ENCODE results near the gene GNGT2. TPM values are rescaled to one million over a fixed set of nuclear protein-coding genes. Genes with fewer than 3 reads are reported as not detected.

Gene GNGT2
- total RNA-seq, 4 donors from 2014 or later, result 1.2 TPM; not detected in 2

DNA sequence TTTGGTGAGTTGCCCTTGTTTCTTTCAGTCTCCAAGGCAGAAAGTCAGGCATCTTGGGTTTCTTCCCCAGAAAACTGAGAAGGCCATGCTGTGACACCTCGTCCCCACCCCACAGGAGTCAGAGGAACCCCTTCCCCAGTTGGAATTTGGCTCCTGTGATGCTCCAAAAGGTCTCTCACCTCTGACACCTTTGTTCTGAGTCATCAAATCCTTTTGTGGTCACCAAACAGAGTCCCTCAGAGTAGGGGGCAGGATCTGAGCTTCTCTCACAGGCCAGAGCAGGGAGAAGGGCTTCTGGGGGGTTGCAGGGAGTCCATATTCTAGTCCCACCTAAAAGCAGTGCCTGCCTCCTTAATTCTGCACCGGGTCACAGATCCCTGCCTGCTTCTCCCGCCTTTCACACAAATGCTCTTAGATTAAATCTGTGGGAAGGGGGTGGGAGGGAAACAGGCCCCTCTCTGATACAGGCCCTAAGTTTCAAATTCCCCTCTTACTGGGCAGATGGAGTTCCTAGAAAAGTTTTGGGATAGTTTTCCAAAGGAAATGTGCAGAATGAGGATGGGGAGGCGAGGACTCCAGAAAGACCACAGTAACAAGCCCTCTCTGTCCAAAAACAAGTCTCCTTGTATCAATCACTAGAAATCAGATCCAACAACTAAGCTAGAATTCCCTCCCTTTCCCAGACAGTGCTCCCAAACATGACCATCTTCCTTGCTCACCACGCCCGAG, 18.9 kb upstream of the GNGT2 start:
- Histone ChIP-seq H3K27me3 (peaks cover 58% of the 10 kb centered on the region), H3K4me1 (peaks cover 0 to 28% (median 13%) of the 10 kb centered on the region in 3 donors), H3K27ac (no peak overlapping the region), H3K9me3 (no peaks in the 10 kb centered on the region), H3K36me3 (no peaks in the 10 kb centered on the region), H3K4me3 (no peak overlapping the region)
- TF ChIP-seq EP300 (IDR thresholded peaks at IDR 0.05) (no peak), POLR2A (IDR thresholded peaks at IDR 0.05) (no peak), POLR2AphosphoS5 (IDR thresholded peaks at IDR 0.05) (no peak)
- TF ChIP-seq, protein P1, sequence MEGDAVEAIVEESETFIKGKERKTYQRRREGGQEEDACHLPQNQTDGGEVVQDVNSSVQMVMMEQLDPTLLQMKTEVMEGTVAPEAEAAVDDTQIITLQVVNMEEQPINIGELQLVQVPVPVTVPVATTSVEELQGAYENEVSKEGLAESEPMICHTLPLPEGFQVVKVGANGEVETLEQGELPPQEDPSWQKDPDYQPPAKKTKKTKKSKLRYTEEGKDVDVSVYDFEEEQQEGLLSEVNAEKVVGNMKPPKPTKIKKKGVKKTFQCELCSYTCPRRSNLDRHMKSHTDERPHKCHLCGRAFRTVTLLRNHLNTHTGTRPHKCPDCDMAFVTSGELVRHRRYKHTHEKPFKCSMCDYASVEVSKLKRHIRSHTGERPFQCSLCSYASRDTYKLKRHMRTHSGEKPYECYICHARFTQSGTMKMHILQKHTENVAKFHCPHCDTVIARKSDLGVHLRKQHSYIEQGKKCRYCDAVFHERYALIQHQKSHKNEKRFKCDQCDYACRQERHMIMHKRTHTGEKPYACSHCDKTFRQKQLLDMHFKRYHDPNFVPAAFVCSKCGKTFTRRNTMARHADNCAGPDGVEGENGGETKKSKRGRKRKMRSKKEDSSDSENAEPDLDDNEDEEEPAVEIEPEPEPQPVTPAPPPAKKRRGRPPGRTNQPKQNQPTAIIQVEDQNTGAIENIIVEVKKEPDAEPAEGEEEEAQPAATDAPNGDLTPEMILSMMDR (IDR thresholded peaks at IDR 0.05), result no peak
- no peak for ATAC-seq
- 49 to 100% methylated on average over 1 to 5 of the region's 6 CpGs for WGBS, 2 donors (ENCODE audit: low coverage in 1 of 2)

DNA sequence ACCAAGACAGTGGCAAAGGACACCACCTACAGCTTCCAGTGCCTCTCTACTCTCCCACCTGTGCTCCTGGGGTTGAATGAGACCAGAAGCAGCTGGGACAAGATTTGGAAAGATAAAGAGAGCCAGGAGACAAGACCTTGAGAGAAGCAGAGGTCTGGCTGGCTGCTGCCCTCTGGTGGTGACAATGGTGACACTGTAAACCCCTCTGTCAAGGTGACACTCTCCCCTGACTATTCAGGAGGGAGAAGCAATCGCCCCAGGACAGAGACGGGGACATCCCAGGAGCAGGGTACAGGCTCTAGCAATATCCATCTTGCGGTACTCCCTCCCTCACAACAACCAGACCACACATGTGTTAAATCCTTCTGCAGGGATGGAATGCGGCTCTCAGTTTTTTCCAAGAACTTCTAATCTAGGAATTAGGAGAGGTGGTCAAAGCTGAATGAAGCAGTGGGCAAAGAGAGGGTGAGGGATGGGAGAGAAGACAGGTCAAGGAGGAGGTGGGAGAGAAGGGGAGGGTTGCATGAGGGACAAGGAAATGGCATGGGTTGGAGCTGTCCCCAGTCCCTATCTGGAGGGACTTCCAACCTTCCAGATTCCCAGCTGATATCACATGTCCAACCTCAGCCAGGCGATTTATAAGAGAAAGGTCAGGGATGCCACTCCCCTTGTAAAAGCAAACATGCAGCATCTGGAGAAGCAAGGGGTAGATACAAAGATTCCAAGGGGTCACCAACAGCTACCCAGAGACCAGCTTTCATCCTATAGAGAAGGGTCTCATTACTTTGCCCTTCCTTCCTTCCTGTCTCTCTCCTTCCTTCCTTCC, 17.3 kb upstream of the GNGT2 start:
- H3K36me3 ChIP-seq, result no peaks in the 10 kb centered on the region
- no peak overlapping the region for H3K27ac ChIP-seq
- no peak for TF ChIP-seq EP300 (IDR thresholded peaks at IDR 0.05)
- TF ChIP-seq, protein P1 (IDR thresholded peaks at IDR 0.05), result peak in 3 of 4 experiments; percentile 61 to 79 (median 73)
- no peaks in the 10 kb centered on the region for H3K9me3 ChIP-seq
- H3K4me3 ChIP-seq, result no peak overlapping the region
- WGBS, 2 donors (ENCODE audit: low coverage in 1 of 2), result 0 to 20% methylated on average over 1 to 5 of the region's 5 CpGs
- peaks cover 74% of the 10 kb centered on the region for H3K27me3 ChIP-seq
- ATAC-seq, result peak; percentile 38
- H3K4me1 ChIP-seq, result peaks cover 0 to 42% (median 21%) of the 10 kb centered on the region in 3 donors

DNA sequence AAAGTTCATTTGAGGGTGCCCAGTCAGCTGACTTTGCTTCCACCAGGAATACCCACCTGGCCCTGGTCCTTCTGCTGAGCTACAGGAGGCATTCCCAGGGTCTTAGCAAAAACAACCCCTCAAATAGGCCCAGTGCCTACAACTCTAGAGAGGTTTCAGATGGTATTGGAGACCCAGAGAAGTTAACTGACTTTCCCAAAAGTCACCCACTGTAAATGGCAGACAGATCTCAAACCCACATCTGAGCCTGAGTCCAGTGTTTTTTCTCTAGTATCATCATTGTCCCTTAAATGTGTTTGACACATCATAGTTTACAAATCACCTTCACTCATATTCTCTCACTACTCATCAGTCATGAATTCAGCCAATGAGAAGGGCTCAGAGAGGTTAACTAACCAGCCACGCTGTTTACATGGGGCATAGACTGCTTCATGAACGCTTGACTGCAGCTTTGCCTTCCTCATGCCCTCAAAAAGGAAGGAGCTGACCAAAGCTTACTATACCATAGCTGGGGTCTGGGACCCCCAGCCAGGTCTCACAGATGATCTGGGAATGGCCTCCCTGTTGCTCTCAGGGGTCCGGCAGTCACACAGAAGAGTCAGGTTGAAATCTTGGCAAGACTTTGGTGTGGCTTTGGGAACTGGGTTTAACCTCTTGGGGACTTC, 16.5 kb upstream of the GNGT2 start:
- Histone ChIP-seq H3K4me1 (peaks cover 0 to 42% (median 21%) of the 10 kb centered on the region in 3 donors), H3K9me3 (no peaks in the 10 kb centered on the region), H3K27ac (no peak overlapping the region), H3K36me3 (no peaks in the 10 kb centered on the region), H3K4me3 (no peak overlapping the region), H3K27me3 (peaks cover 82% of the 10 kb centered on the region)
- ATAC-seq, result no peak
- 69 to 85% methylated on average over 2 of the region's 3 CpGs for WGBS, 2 donors (ENCODE audit: low coverage in 1 of 2)
- TF ChIP-seq, protein P1 (IDR thresholded peaks at IDR 0.05), result no peak
- TF ChIP-seq POLR2AphosphoS5 (IDR thresholded peaks at IDR 0.05) (no peak), POLR2A (IDR thresholded peaks at IDR 0.05) (no peak), EP300 (IDR thresholded peaks at IDR 0.05) (no peak)

DNA sequence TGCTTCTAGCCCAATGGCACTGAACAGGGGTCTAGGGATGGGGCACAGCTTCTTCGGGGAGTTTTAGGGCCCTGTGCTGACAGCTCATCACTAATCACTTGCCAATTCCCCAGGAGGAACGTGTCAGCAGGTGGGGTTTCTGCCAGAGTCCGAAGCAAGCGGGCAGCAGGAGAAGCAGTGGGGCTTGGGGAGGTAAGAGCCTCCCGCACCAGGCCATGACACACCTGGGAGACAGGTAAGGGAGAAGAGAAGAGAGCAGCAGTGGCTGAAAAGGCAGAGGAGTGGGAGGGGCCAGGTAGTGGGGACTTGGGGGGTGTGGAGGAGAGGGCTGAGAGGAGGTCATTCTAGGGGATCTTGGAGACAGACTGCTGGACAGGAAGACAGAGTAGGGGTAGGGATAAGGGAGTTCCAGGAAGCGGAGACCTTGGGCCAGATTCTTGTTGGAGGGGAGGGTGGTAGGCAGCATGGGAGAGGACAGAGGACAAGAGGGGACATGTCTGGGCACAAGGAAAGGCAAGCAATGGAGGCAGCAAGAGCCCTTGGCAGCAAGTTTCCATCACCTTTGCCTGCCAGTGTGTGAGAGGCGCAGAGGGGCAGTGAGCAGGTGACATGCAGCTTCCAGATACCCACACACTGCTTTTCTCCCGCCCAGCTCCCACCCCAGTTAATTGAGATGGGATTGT, 15.3 kb upstream of the GNGT2 start:
- Histone ChIP-seq H3K36me3 (no peaks in the 10 kb centered on the region), H3K27me3 (peaks cover 94% of the 10 kb centered on the region), H3K27ac (no peak overlapping the region), H3K4me3 (no peak overlapping the region), H3K9me3 (no peaks in the 10 kb centered on the region), H3K4me1 (peaks cover 0 to 35% (median 21%) of the 10 kb centered on the region in 3 donors)
- no peak for TF ChIP-seq EP300 (IDR thresholded peaks at IDR 0.05)
- no peak for TF ChIP-seq POLR2AphosphoS5 (IDR thresholded peaks at IDR 0.05)
- no peak for TF ChIP-seq POLR2A (IDR thresholded peaks at IDR 0.05)
- TF ChIP-seq, protein P1 (IDR thresholded peaks at IDR 0.05), result no peak
- ATAC-seq, result no peak
- 77 to 79% methylated on average over 2 to 4 of the region's 8 CpGs for WGBS, 2 donors (ENCODE audit: low coverage in 1 of 2)

Data from gastroesophageal sphincter (tissue), 4 donors.